HG02852 (cell line): ENCODE results near the gene POLR3E.
"Not testable (repeated sequence)": the region's sequence is repeated elsewhere in the genome, so short reads cannot be mapped to it uniquely, and the experiment has no call there.

Experiments used
- ATAC-seq: cut with Tn5 transposase; IDR thresholded peaks from one replicate; pipeline ENCODE4 v1.9.1; 2021; ENCODE audit warnings: mild to moderate bottlenecking, moderate library complexity; ENCODE audit not compliant: unreplicated experiment

POLR3E gene

DNA sequence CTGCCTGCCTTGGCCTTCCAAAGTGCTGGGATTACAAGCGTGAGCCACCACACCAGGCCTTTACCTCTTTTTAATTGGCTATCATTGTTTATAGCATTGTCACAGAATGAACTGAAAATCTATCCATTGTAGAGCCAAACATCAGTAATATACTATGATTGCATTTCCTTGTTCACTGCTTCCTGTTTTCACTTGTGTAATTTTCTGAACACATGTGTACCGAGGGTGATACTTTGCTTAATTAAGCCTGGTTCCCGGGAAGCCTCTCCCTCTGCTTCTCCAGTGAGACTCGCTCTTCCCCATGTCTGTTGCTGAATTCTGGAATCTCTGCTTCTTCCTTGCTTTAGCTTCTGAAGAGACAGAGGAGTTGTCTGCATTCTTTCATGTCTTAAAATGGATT lies 33.1 kb downstream of the POLR3E start:
- ATAC-seq, result no peak

DNA sequence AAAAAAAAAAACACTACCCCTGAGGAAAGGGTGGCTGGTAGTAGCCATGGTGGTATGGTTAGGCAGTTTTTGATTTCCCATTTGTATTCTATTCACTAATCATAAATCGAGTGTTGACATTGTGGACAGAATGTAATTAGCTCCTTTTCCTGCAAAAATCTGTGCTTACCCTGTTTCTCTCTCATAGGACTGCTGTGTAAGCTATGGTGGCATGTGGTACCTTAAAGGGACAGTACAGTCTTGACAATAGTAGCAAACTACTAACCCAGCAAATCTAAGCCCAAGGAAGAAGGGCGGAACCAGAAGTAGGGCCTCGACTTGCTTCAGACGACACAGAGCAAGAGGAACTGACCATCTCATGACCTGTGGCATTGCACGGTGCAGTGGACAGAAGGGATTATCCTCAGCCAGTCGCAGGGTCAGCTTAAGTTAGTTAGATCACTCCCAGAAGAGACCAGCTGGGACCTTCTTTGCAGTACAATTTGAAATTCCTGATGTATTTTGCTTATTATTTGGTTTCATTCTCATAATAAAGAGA lies 36.3 kb downstream of the POLR3E start:
- no peak for ATAC-seq

DNA sequence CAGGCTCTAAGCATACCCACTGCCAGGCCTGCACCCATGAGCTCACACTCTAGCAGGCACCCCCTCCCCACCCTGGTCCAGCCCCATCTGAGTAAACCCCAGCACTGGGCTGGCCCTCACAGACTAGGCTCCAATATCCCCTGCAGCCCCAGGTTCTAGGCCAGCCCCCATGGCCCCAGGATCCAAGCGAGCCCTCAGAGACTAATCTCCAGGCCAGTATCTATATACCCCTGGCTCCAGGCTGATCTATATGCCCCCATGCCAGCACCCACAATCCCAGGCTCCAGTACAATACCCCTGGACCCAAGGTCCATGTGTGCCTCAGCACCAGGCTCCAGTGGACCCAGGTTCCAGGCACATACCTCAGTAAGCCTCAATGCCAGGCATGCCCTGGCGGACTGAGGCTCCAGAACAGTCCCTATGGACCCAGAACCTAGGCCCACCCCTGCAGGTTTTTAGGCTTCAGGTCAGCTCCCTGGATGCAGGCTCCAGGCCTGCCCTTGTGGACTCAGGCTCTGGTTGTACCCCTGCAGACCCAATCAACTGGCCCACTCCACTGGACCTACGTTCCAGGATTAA lies 38.5 kb downstream of the POLR3E start:
- ATAC-seq, result no peak

DNA sequence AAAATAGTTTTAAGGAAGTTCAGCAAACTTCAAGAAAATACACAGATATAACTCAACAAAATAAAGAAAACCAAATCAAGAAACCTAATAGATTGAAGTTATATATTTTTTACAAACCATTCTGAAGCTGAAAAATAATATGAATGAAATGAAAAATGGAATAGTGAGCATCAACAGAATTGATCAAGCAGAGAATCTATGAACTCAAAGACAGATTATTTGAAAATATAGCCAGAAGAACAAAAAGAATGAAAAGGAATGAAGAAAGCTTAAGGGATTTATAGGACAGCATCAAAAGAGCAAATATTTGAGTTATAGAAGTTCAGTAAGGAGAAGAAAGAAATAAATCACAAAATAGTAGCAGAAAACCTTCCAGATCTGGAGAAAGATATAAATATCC lies 39.4 kb downstream of the POLR3E start:
- no peak for ATAC-seq

DNA sequence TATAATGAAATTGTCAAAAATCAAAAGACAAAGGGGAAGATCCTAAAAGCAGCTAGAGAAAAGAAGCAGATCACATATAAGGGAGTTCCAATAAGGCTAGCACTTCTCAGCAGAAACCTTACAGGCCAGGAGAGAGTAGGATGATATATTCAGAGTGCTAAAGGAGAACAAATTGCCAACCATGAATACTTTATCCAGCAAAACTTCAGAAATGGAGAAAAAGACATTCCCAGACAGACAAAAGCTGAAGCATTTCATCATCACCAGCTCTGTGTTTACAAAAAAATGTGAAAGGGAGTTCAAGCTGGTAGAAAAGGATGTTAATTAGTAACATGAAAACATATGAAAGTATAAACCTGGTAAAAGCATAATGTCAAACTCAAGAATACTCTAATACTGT lies 39.8 kb downstream of the POLR3E start:
- ATAC-seq, result no peak

DNA sequence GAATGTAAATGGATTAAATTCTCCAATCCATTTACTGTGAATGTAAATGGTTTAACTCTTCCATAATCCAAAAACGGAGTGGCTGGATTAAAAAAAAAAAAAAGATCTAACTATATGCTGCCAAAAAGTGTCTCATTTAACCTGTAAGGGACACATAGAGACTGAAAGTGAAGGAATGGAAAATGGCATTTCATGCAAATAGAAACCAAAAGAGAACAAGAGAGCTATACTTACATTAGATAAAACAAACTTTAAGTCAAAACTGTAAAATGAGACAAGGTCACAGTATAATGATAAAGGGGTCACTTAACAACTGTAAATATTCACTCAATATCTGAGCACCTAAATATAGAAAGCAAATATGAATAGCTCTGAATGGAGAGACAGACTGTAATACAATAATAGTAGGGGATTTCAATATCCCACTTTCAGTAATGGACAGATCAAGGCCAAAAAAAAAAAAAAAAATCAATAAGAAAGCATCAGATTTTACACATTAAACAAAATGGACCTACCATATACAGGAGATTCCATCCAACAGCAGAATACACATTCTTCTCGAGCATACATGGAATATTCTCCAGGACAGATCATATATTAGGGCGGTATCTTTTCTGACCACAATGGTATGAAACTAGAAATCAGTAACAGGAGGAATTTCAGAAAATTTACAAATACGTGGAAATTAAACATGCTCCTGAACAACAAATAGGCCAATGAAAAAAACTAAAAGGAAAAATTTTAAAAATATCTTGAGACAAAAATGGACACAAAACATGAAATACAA lies 40.8 kb downstream of the POLR3E start:
- no peak for ATAC-seq

DNA sequence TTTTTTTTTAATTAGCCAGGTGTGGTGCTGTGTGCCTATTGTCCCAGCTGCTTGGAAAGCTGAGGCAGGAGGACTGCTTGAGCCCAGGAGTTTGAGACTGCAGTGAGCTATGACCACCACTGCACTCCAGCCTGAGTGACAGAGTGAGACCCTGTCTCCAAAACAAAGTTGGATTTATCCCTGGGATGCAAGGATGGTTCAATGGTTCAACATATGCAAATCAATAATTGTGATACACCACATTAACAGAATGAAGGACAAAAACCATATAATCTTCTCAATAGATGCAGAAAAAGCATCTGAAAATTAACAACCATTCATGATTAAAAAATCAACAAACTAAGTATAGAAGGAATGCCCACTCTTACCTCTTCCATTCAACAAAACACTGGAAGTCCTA lies 43.7 kb downstream of the POLR3E start:
- no peak for ATAC-seq

DNA sequence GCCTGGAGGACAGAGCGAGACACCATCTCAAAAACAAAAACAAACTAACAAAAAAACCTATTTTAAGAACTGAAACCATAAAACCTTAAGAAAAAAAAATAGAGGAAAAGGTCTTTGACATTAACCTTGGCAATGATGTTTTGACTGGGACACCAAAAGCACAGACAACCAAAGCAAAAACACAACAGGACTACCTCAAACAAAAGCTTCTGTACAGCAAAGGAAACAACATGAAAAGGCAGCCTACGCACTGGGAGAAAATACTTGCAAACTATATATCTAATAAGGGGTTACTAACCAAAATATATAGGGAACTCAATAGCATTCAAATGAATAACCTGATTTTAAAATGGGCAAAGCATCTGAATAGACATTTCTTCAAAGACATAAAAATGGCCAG lies 44.9 kb downstream of the POLR3E start:
- no peak for ATAC-seq

DNA sequence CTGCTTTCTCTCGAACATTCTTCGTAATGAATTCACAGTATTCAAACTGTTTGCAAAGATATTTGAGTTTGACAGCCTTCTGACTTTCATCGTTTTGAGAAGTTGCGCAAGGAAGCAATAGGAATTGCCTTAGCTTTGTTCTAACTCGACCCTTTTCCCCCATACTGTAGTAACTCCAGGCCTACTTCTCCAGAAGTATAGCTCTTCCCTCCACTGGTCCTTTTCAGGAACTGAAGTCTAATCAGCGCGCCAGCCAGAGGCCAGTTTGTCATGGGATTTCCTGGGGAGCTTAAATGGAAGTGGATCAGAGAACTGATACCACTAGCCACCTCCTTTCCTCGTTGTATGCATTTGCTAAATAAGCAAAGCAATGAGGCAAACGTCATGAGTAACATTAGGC lies 49.3 kb downstream of the POLR3E start:
- ATAC-seq, result no peak

DNA sequence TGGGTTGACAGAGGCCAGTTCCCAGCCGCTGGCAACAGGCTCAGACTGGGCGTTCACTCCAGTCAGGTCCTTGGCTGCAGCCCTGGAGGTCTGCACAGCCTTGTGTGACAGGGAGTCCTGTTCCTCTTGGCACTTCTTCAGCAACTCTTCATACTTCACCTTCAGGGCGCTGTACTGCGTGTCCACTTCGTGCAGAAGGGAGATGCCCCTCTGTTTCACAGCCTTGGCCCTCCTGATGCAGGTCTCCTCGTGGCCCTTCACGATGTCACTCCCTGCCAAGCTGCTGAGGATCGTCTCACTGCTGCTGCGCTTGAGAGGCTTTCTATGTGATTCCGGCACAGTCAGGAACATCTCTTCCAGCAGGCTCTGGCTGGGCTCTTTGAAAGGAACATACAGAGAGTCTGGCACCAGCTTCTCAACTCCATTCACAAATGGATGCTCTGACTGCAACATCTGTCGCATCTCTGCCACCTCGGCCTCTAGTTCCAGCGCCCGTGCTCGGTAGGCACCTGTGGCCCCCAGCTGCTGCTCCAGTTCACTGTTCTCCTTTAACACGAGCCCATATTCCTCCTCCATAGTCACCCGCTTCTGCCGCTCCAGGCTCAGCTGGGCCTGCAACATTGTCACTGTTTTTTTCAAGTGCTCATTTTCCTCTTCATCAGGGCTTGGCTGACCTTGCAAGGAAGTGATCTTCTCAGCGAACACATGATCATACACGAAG lies 50.1 kb downstream of the POLR3E start:
- ATAC-seq, result no peak

DNA sequence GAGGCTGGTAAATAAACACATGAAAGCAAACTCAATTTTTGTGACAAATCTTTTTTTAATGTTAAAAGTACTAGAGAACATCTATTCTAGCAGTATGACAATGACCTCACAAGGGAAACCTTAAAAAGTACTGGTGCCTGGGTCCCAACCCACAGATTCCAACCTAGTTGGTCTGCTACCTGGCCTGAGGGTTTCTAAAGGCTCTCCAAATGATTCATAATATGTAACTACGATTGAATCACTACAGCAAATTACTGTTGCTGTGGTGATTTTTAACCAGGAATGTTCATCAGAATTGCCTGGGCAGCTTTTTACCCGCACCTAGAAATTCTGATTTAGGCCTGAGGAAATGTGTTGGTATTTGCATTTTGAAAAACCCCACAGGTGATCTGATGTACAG lies 51.1 kb downstream of the POLR3E start:
- no peak for ATAC-seq

DNA sequence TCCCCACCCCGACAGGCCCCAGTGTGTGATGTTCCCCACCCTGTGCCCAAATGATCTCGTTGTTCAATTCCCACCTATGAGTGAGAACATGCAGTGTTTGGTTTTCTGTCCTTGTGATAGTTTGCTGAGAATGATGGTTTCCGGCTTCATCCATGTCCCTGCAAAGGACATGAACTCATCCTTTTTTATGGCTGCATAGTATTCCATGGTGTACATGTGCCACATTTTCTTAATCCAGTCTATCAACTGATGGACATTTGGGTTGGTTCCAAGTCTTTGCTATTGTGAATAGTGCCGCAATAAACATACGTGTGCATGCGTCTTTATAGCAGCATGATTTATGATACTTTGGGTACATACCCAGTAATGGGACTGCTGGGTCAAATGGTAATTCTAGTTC lies 53.8 kb downstream of the POLR3E start:
- ATAC-seq, result not testable (repeated sequence)

DNA sequence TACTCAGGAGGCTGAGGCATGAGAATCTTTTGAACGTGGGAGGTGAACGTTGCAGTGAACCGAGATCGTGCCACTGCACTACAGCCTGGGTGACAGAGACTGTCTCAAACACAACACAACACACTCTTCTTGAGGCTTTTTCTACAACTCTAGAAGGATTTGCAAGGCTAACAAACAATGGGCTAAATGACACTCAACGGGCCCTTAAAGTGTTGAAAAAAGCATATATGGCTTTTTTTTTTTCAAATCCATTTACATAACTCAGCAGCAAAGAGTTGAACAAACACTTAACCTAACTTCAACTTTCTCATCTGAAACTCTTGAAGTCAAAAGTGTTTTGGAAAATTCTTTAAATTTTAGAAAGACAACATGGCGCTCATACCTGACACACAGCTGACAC lies 54.9 kb downstream of the POLR3E start:
- no peak for ATAC-seq

DNA sequence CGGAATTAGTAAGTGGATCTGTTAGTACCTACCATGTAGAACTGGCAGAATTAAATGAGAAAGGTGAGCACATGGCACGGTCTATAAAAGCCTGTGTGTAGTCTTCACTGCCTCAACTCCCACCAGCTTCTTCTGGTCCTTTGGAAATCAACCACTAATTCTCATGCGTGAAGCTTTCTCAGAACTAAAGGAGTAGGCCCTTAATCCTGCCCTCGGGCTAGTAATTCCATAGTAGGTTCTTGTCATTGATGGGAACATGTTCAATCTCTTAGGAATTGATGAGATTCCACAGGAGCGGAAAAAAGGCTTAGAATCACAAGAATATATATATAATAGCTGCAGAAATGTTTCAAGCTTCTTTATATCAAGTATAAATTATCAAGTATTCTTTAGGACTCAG lies 55.5 kb downstream of the POLR3E start:
- no peak for ATAC-seq

DNA sequence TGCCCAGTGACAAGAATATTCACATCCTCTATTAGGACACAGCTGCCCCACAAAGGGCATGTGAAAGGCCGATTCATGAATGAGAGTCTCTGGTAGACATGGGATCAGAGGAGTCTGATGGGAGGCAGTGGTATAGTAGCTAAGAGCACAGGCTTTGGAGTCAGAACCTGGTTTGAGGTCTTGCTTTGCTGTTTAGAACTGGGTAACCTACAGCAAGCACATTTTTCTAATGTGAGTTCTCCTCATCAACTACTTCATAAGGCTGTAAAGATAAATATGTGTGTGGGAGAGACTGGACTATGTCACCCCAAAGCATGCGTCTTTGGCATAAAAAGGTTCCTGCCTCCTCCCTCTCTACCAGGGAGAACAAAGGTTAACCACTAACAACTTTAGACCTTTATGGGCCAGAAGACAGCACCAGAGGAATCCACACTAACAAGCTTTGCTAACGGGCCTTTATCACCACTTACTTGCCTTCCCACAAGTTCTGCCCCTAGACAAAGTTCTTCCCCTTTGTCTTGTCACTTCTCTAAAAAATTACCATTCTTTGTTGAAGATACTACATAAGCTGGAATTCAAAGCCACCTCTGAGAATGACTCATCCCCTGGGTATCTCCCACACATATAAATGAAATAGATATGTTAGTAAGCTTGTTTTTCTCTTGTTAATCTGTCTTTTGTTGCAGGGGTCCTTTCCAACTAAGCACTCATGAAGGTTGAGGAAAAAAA lies 56.1 kb downstream of the POLR3E start:
- ATAC-seq, result no peak

DNA sequence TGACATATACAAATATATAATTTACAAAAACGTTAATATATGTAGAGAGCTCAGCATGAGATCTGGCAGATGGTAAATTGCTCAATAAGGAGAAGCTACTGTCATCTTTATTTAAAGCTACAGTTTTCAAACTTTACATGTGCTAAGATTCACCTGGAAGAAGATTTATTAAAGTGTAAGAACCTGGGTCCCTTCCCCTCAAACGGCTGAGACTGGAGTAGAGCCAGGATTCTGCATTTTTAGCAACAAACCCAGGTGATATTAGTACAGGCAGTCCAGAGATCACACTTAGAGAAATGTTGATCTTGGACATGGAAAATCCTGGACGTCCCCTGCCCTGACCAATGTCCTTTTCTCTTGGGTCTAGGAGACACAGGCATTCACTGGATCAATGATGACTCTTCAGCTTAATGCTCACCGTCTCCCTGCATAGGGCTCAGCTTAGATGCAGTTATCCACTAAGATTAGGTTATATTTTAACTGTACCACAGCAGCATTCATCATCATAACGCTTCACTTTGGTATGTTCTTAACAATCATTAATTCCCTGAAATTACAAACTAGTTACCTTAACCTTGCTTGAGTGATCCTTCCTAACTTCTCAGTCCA lies 56.8 kb downstream of the POLR3E start:
- no peak for ATAC-seq

DNA sequence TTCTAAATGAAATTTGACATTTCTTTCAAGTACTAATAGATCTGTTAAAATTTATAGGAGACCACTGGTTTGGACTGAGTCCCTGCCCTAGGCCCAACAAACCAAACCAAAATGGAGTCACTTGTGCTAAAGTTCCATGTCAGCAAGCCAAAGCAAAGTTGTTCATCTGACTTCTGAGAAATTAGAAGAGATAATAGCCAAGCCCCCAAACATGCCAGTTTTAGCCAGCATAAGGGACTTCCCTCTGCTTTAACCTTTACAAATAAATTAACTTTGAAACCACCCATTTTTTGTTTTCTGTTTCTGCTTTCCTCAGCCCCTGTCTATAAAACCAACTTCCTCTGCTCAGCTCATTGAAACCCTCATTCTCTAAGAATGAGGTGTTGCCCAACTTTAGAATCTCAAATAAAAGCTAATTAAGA lies 58.3 kb downstream of the POLR3E start:
- no peak for ATAC-seq

DNA sequence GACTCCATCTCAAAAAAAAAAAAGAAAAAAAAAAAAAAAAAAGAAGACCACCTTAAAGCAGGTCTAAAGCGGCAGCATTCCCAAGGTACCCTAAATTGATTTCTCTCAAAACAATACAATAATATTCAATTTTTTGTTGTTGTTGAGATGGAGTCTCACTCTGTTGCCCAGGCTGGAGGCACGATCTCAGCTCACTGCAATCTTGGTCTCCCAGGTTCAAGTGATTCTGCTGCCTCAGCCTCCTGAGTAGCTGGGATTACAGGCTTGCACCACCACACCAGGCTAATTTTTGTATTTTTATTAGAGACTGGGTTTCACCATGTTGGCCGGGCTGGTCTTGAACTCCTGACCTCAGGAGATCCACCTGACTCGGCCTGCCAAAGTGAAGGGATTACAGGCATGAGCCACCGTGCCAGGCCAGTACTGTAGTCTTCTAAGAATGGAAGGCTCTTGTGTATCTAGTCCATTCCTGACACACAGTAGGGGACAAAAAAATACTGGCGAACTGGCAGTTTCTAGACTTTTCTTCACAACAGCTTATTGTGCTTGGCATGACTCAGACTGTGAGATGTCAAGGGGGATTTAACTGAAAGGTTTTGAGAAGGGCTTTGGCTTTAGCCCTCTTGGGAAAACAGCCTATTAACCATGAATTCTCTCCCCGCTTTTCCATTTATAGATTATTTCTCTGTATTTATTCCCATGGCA lies 59.9 kb downstream of the POLR3E start:
- ATAC-seq, result no peak

DNA sequence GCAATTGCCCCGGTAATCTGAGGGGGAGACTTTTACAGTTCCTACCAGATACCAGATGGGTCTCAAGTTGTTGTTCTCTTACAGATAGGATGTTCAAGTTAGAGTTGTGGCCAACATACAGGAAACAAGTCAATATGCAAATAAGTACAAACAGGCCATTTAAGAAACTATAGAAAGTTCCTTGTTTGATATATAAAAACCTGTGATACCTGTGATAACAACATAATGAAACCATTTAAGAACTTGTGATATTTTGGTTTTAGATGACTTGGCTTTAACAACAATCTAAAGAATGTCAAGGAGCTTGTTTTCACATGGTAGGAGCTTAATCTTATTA lies 60.4 kb downstream of the POLR3E start:
- no peak for ATAC-seq

DNA sequence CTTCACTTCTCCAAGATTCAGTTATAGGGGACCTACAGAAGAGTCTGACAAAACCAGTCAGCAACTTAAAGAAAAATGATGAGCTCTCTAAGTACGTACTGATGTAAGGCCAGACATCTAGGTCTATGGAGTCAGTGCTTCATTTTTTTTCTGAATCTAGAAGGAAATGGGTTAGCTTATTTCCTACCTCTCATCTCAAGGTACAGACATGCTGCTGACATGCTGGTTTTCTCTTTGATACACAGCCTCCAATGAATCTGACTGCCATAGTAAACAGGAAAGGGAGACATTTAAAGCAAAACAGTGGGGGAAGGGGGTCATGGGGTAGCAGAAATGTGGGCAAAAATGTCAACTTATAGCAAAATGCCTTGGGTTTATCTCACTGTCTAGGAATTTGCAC lies 60.8 kb downstream of the POLR3E start:
- no peak for ATAC-seq
